ENCODE measurements around the gene DENND6B. TPM values are rescaled to one million over a fixed set of nuclear protein-coding genes. Genes with fewer than 3 reads are reported as not detected.
"Not testable (repeated sequence)": the region's sequence is repeated elsewhere in the genome, so short reads cannot be mapped to it uniquely, and the experiment has no call there.

The DENND6B gene
- total RNA-seq, 4 donors from 2014 or later = 5.4 to 14.9 (median 6.3) TPM

- H3K36me3 ChIP-seq = no peaks in the 10 kb centered on the region
- no peaks in the 10 kb centered on the region for H3K9me3 ChIP-seq
- H3K4me3 ChIP-seq = no peak overlapping the region
- peaks cover 0 to 7% (median 2%) of the 10 kb centered on the region in 4 donors for H3K4me1 ChIP-seq
- no peak overlapping the region for H3K27ac ChIP-seq
- TF ChIP-seq POLR2A (IDR thresholded peaks at IDR 0.05) (no peak), CTCF (IDR thresholded peaks at IDR 0.05) (no peak)
- no peak for DNase-seq
- H3K27me3 ChIP-seq = no peaks in the 10 kb centered on the region
These were observed 11.3 kb upstream of the DENND6B start for GRCh38 chr22:50338042-50338573.

DNA sequence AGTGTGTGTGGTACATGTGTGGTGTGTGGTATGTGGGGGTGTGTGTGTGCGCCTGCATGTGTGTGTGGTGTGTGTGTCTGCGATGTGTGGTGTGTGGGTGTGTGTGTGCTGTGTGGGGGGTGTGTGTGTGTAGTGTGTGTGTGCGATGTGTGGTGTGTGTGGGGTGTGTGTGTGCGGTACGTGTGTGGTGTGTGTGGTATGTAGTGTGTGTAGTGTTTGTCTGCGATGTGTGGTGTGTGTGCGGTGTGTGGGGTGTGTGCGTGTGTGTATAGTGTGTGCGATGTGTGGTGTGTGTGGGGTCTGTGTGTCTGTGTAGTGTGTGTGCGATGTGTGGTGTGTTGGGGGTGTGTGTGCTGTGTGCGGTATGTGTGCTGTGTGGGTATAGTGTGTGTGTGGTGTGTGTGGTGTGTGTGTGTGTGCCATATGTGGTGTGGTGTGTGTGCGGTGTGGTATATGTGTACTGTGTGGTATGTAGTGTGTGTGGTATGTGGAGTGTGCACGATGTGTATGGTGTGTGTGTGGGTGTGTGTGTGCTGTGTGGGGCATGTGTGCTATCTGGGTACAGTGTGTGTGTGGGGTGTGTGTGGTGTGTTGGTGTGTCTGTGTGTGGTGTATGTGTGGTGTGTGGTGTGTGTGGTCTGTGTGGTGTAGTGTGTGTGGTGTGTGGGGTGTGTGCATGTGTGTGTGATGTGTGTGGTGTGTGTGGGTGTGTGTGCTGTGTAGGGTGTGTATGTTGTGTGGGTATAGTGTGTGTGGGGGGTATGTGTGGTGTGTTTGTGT is 10.6 kb upstream of the DENND6B start:
- H3K4me3 ChIP-seq = no peak overlapping the region
- no peaks in the 10 kb centered on the region for H3K36me3 ChIP-seq
- H3K4me1 ChIP-seq = peaks cover 0 to 5% (median 2%) of the 10 kb centered on the region in 4 donors
- H3K9me3 ChIP-seq = no peaks in the 10 kb centered on the region
- DNase-seq = no peak
- no peak overlapping the region for H3K27ac ChIP-seq
- no peaks in the 10 kb centered on the region for H3K27me3 ChIP-seq
- TF ChIP-seq CTCF (IDR thresholded peaks at IDR 0.05) (no peak), POLR2A (IDR thresholded peaks at IDR 0.05) (no peak)

DNA sequence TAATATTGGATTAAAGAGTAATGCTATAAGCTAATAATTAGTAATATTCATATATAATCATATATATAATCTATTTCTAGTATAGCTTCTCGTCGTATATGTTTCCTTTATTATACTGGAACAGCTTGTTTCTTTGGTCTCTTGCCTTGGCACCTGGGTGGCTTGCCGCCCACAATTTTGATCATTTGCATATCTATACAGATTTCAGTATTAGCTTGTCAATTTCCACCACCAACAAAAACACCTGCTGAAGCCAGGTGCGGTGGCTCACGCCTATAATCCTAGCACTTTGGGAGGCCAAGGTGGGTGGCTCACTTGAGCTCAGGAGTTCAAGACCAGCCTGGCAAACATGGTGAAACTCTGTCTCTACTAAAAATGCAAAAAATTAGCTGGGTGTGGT is 7.6 kb upstream of the DENND6B start:
- not testable (repeated sequence) for H3K4me1 ChIP-seq, H3K9me3 ChIP-seq, H3K27me3 ChIP-seq, H3K4me3 ChIP-seq, H3K36me3 ChIP-seq
- H3K27ac ChIP-seq = peak overlapping the region in 2 of 4 donors; percentile 76 to 79
- DNase-seq = peak in 2 of 3 donors; percentile 76 to 80

GRCh38 chr22:50329236-50329635 is 2.4 kb upstream of the DENND6B start:
- peaks cover 0 to 13% (median 5%) of the 10 kb centered on the region in 4 donors for H3K4me1 ChIP-seq
- H3K9me3 ChIP-seq = no peaks in the 10 kb centered on the region
- no peak overlapping the region for H3K4me3 ChIP-seq
- no peaks in the 10 kb centered on the region for H3K36me3 ChIP-seq
- no peak overlapping the region for H3K27ac ChIP-seq
- DNase-seq = no peak
- no peak for TF ChIP-seq POLR2A (IDR thresholded peaks at IDR 0.05)
- TF ChIP-seq CTCF (IDR thresholded peaks at IDR 0.05) = no peak
- no peaks in the 10 kb centered on the region for H3K27me3 ChIP-seq

DNA sequence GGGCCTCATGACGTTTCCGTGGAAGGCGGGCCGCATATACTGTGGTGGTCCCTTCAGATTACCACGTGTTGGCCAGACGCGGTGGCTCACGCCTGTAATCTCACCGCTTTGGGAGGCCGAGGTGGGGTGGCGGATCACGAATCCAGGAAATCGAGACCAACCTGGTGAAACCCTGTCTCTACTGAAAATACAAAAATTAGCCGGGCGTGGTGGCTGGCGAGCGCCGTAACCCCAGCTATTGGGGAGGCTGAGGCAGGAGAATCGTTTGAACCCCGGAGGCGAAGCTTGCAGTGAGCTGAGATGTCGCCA is 853 bp upstream of the DENND6B start:
- Histone ChIP-seq H3K27ac (peak overlapping the region; percentile 88 to 97 (median 94)), H3K4me1 (peaks cover 0 to 13% (median 5%) of the 10 kb centered on the region in 4 donors), H3K4me3 (peak overlapping the region; percentile 84 to 99 (median 91)), H3K9me3 (no peaks in the 10 kb centered on the region), H3K36me3 (no peaks in the 10 kb centered on the region), H3K27me3 (no peaks in the 10 kb centered on the region)
- TF ChIP-seq CTCF (IDR thresholded peaks at IDR 0.05) (no peak), POLR2A (IDR thresholded peaks at IDR 0.05) (no peak)
- DNase-seq = no peak

DNA sequence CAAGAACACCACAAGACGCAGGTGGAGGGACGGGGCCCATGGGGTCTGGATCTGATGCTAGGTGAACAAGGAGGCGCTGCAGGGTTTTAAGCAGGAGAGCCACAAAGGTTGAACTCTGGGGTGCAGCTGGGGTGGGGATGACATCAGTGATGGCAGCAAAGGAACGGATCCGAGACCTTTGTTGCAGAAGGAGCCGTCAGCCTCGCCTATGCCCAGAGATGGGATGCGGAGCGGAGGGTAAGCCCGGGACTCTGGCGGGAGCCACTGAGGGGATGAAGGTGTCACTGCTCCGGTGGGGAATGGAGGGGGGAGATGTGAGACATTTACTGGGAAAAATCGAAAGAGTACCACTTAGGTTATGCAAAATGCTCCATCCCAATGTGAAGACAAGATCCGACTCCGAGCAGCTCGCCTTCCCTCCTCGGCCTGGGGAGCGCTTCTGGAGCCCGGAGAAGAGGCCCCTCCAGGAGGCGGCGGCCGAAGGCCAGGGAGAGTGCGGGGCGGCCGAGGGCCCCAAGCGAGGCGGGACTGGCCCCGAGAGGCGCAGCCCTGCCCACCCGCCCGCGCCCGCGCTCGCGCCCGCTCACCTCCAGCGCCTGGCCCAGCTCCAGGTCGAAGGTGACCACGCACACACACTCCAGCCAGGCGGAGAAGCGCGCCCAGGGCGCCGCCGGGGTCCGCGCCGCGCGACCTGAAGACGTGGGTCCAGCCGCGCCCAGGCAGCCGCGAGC is 422 bp downstream of the DENND6B start:
- H3K27ac ChIP-seq = peak overlapping the region in 3 of 4 donors; percentile 93 to 97 (median 95)
- H3K4me3 ChIP-seq = peak overlapping the region; percentile 84 to 99 (median 91)
- DNase-seq = no peak
- no peaks in the 10 kb centered on the region for H3K27me3 ChIP-seq
- no peaks in the 10 kb centered on the region for H3K36me3 ChIP-seq
- no peaks in the 10 kb centered on the region for H3K9me3 ChIP-seq
- peaks cover 0 to 13% (median 5%) of the 10 kb centered on the region in 4 donors for H3K4me1 ChIP-seq
- TF ChIP-seq CTCF (IDR thresholded peaks at IDR 0.05) (no peak), POLR2A (IDR thresholded peaks at IDR 0.05) (no peak)

Measured in Peyer's patch (tissue), 4 donors.